ENCODE data around the gene HDAC4.
A peak's percentile ranks its signal among the peaks of the same experiment; 100 is the strongest.
"Not testable (repeated sequence)": the region's sequence is repeated elsewhere in the genome, so short reads cannot be mapped to it uniquely, and the experiment has no call there.

Gene HDAC4

DNA sequence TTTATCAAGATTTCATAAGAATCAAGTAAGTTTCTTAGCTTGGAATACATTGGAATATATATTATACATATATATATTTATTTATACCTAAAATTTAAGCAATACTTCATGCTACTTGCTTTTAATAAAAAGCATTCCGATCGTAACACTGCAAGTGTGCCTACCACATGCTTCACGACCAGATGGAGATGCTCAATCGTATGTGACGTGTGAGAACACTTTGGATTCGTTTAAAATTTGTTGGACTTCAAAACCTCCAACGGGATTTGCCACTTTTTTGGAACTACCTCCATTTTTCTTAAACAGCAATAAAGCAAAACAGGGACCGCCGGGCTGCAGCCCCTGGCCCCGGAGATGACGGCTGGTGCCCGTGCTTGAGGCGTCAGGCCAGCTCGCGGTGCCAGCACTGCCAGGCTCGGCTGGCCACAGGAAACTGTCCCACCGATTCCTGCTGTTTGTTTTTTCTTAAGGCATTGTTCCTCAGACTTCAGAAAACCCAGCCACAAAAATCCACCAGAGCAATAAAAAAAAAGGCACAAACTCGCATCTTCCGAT, 348.9 kb downstream of the HDAC4 start:
- no peak for DNase-seq

GRCh38 chr2:239050252-239050649, 350.6 kb downstream of the HDAC4 start:
- DNase-seq: no peak

GRCh38 chr2:239049421-239050251, 351.2 kb downstream of the HDAC4 start:
- DNase-seq: no peak

GRCh38 chr2:239048736-239049135, 352.1 kb downstream of the HDAC4 start:
- DNase-seq: no peak

DNA sequence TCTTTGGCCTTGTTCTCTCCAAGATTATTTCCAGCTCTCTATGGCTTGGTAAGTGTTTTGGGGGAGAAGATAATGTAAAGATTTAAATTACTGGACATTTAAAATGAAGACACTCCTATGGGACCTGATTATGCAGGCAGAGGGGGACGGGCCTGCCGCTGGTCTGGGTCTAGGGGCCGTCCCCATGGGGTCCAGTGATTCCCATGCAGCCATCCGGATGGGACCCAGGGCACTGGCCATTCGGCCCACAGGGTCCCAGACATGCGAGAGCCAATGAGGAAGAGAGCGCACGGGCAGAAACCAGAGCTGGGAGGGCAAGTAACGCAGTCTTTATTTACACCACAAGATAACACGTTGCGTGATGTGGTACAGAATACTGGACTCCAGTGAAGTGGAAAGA, 353.0 kb downstream of the HDAC4 start:
- DNase-seq: no peak

DNA sequence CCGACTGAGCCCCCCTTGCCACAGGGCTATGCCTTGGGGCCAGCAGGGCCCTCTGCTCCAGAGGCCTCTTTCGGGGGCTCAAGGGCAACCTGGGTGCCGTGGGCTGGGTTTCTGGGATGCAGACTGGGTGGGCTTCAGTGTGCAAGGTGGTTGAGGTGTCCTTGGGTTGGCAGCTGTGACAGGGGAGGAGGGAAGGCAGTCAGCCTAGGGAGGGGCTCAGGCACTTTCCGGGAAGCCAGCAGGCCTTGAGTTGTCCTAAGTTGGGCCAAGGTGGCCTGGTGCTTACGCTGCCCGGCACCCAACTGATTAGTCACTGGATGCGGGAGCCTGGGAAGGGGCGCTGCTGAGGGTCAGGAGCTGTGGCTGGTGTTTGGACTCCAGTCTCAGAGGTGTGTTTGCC, 353.4 kb downstream of the HDAC4 start:
- DNase-seq: no peak

- no peak for DNase-seq
These were observed 354.0 kb downstream of the HDAC4 start for GRCh38 chr2:239046822-239047221.

- no peak for DNase-seq
These were observed 356.5 kb downstream of the HDAC4 start for GRCh38 chr2:239044336-239044735.

DNA sequence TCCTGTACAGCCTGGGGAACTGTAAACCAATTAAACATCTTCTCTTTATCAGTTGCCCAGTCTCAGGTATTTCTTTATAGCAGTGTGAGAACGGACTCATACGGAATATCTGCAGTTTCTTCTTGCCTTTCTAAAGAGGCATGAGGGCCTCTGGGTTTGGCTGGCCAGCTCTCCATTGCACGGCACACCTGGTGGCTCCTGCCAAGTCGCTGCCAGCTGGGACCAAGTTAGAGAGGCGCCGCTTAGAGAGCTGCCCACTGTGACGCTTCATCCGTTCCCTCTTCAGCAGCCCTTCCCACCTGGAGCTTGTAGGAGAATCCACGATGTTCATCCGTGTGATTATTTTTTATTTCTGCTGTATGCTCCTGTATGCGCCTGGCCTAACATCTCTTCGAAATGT, 357.5 kb downstream of the HDAC4 start:
- DNase-seq: no peak

- no peak for DNase-seq
These were observed 358.1 kb downstream of the HDAC4 start for GRCh38 chr2:239042551-239043320.

DNA sequence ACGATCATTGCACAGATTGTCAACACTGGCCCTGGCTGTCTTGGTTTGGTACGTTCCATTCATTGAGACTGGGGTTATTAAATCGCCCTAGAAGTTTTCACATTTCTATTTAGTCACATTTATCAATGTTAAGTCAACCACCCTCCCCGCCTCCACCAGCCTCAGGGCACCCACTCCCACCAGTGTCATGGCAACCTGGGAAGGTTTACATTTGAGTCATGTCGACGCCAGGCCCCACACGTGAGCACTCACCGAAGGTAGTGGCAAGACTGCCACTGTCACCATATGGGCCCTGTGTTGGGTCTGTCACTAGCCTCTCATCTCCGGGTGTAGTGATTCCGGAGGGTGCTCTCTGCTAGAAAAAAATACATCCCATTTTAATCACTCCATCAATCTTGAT, 358.8 kb downstream of the HDAC4 start:
- DNase-seq: no peak

DNA sequence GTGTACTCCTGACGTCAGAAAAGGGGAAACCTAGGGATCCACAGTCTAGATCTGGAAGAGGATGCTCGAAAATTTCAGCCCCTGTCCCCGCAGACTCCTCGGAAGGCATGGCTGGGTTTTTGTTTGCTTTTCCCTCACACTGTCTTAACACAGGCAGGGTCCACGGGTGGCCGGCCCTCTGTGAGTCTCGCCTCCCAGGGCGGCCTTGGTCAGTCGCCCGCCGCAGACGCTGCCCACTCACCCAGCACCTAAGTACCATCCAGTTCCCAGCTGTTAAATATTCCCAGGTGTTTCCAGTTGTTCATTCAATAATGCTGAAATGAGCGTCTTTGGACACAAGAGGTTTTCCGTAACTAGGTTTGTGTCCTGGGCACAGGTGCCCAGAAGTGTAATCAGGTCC, 359.8 kb downstream of the HDAC4 start:
- no peak for DNase-seq

- no peak for DNase-seq
These were observed 360.6 kb downstream of the HDAC4 start for GRCh38 chr2:239040152-239040761.

DNA sequence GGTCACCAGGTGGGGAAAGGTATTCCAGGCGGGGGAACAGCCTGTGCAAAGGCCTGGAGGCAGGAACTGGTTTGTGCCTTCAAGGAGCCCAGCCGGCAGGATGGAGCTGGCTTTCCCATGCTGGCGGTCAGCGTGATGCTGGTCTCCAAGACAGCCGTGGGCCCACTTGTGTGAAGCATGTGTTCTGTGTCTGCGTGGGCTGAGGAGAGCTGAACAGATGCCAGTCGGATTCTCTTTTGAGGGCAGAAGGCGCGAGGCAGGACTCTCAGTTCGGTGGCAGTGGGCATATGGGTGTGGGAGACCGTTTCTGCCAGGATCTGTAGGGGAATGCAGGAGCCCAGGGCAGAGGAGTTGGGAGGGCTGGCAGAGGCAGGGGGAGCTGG, 361.4 kb downstream of the HDAC4 start:
- DNase-seq: no peak

DNA sequence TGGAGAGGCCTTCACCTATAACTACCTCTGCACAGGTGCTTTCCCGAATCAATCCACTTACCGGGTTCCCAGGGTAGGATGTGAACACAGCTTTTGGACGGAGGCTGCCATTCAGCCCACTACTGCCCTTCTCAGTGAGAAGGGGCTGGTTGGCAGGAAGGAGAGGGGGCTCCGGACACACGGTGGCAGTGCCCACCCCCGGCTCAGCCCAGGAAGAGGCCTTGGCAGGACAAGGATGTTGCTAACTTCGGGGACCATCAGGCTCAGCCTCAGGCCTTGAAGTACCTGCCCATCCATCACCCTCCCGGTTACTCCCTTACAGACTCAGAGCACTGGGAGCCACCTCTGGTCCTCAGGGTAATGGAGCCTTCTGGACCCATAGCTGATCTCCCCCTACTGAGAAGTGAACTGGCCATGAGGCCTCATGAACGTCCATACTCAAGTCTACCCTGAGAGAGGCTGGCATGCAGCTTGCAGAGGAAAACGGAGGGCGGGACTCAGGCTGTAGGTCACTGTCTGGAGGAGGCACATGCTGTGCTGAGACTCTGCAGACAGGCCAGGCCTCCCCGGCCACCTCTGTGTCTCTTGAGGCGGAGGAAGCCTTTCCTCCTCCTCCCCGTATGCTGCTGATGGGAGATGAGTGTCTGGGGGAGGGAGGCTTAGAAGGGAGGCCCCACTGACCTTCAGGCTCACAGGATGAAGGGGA, 361.9 kb downstream of the HDAC4 start:
- DNase-seq: no peak

DNA sequence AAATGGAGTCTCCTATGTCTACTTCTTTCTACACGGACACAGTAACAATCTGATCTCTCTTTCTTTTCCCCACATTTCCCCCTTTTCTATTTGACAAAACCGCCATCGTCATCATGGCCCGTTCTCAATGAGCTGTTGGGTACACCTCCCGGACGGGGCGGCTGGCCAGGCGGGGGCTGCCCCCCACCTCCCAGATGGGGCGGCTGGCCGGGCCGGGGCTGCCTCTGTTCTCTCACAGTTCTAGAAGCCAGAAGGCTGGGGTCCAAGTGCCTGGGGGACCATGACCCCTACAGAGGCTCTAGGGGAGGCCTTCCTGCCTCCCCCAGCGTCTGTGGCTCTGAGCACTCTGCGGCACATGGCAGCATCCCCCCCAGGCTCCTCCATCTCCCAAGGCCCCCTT, 362.5 kb downstream of the HDAC4 start:
- DNase-seq: not testable (repeated sequence)

- no peak for DNase-seq
These were observed 363.3 kb downstream of the HDAC4 start for GRCh38 chr2:239037559-239037910.

- DNase-seq: no peak
These were observed 363.8 kb downstream of the HDAC4 start for GRCh38 chr2:239036819-239037558.

DNA sequence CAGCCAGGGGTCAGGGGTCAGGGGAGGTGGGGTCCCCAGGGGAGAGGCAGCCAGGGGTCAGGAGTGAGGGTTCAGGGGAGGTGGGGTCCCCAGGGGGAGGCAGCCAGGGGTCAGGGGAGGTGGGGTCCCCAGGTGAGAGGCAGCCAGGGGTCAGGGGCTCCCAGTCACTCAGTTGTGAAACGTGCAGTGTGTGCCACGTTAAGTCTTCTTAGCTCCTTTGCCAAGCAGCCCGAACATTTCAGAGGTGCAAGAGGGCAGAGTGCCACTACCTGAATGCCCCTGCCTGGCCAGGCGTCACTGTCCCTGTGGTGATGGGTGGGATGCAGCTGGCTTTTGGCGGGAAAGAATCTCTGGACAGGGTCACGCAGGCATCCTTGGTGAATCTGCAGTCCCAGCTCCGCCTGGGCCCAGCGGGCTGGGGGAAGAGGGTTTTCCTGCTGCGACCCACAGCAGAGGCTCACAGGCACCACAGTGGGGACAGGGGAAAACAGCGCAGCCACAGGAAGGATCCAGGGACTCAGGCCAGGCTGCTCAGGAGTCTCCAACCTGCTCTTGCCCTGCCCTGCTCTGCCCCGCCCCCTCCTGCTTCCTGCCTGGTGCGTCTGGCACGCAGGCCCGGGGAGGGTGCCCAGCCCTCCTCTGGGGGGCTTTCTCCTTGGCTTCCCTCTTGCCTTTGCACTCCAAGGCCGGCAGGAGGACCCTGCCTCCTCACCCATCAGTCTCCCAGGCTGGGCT, 364.7 kb downstream of the HDAC4 start:
- no peak for DNase-seq

DNA sequence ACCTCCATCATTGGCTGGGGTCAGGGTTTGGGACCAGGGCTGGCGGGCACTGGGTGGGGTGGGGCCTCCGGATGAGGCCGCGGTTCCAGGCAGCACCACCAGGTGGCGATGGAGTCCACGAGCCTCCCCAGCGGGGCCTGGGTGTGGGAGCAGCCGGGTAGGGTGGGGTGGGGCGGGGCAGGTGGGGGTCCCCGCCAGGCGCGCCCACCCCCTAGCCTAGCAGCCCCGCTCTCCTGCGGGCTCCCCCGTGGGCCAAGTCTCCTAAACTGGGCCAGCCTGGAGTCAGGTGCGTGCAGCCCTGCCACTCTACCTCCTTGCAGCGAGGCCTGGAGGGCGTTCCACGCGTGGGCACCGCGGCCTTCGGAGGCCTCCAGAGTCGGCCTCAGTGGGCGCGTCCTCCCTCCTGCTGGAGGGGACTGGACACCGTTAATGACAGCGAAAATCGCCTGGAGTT, 365.4 kb downstream of the HDAC4 start:
- peak; percentile 69 for DNase-seq
